ENCODE data around the gene RAB33A. TPM values are rescaled to one million over a fixed set of nuclear protein-coding genes. Genes with fewer than 3 reads are reported as not detected.
A peak's percentile ranks its signal among the peaks of the same experiment; 100 is the strongest.

Gene RAB33A
- total and polyA plus RNA-seq, 9 of the 15 experiments (the other 6 are each of a cell fraction or from before 2014, with no cell fraction given): 0.04 to 0.20 (median 0.06) TPM; not detected in 4

DNA sequence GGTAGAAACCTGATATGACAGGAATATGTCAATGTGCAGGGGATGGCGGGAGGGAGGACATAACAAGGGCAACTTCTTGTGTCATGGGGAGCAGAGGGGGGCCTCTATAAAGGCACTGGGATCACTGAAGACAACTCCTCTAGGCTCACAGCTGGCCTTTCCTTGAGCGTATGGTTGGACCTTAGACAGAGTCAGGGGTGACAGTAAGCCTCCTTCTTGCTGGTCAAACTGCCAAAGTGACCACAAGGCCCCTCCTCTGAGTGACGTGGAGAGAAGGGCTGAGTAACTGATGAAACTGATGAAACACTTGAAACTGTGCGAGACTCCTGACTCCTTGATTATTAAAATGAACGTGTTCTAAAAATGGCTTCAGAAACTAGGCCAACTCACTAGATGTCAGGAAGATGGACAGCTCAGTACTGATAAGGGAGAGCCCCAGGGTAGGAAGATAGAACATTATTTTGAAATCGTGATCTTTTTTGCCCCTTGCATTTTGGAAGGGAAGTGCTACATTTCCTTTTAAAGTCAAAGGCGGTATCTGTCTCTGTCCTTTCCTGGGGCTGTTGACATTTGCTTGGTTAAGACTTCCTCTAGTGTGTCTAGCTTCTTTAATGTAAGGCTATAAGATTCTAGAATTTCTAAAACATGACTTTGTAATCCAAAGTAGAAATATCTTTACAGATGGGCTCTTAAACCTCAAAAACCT lies 1.6 kb downstream of the RAB33A start:
- peak; percentile 100 for FAIRE-seq
- Histone ChIP-seq H3K4me2 (ENCODE audit: insufficient read depth, low read length) (peak overlapping the region; percentile 62), H3K4me1 (replicated peaks in 1 of 2; ENCODE audit: control insufficient read depth in 2 of 2, insufficient read depth in 2 of 2, low read length in 2 of 2) (peaks cover 22 to 29% of the 10 kb centered on the region in 2 experiments), H3K9me3 (replicated peaks; ENCODE audit: control insufficient read depth, insufficient read depth, low read depth, low read length) (no peaks in the 10 kb centered on the region; the same call in 1 of the 2 replicates), H3K9me1 (ENCODE audit: control insufficient read depth, insufficient read depth, low read length) (no peaks in the 10 kb centered on the region), H3K4me3 (no peak overlapping the region), H4K20me1 (replicated peaks; ENCODE audit: control insufficient read depth, insufficient read depth, low read length) (no peaks in the 10 kb centered on the region), H3K9ac (ENCODE audit: insufficient read depth in 1 of 2, low read depth in 2 of 2, low read length in 2 of 2) (peak overlapping the region; percentile 70 to 77; a peak in 3 of 4 replicates), H2AFZ (ENCODE audit: low read depth, low read length) (peak overlapping the region; percentile 86), H3K27ac (ENCODE audit: extremely low read depth, low read depth, low read length) (peak overlapping the region; percentile 95), H3K36me3 (ENCODE audit: control insufficient read depth, insufficient read depth, low read length) (no peaks in the 10 kb centered on the region), H3K79me2 (ENCODE audit: control insufficient read depth, insufficient read depth, low read length) (no peaks in the 10 kb centered on the region), H3K27me3 (ENCODE audit: control insufficient read depth in 2 of 2, insufficient read depth in 2 of 2, low read length in 2 of 2) (no peaks in the 10 kb centered on the region)
- WGBS (ENCODE audit: insufficient coverage, low coverage, missing lambda C conversion rate): 2% methylated on average over 7 of the region's 7 CpGs
- BruUV-seq (replicated peaks): TSS peak; percentile 80
- peak; percentile 96 for ATAC-seq
- ChIA-PET POLR2A (interaction anchor here (0.7 to 2.1 kb wide), 7 partner anchors 9 to 101 kb away, joined by 3 to 10 read pairs (median 3); partner anchors contain the start of gene AIFM1), CTCF (ENCODE audit: low intra/inter-chr PET ratio) (no interaction called here)
- DNase-seq (ENCODE audit: extremely low read depth in 1 of 4, low spot score in 3 of 4): peak; percentile 43 to 89 (median 68)
- in situ Hi-C loops (cut with MboI): no loop called here
- intact Hi-C loops (cut with micrococcal nuclease): loop anchor here (1.0 to 5.0 kb wide), 2 partner anchors 8 to 91 kb away; partner anchors contain the start of gene AIFM1
- no peak for TF ChIP-seq ZFP36 (IDR thresholded peaks at IDR 0.05; ENCODE audit: low read depth, low read length, partially characterized antibody)
- TF ChIP-seq NR3C1 (CRISPR knock-in tag; IDR thresholded peaks at IDR 0.05): no peak
- no peak for TF ChIP-seq SAFB2 (IDR thresholded peaks at IDR 0.05; ENCODE audit: borderline replicate concordance, low read depth, low read length, severe bottlenecking)
- no peak for TF ChIP-seq FOXA1 (IDR thresholded peaks at IDR 0.05; ENCODE audit: borderline replicate concordance)
- no peak for TF ChIP-seq ZNF507 (tag; conservative IDR thresholded peaks at IDR 0.05)
- no peak for TF ChIP-seq ZNF184 (CRISPR knock-in tag; IDR thresholded peaks at IDR 0.05)
- no peak for TF ChIP-seq SP2 (IDR thresholded peaks at IDR 0.05; ENCODE audit: extremely low read depth, low read depth, low read length, poor library complexity, severe bottlenecking)
- no peak for TF ChIP-seq PRMT5 (CRISPR knock-in tag; IDR thresholded peaks at IDR 0.05)
- no peak for TF ChIP-seq NR2F6 (CRISPR knock-in tag; IDR thresholded peaks at IDR 0.05)
- TF ChIP-seq, protein P1, sequence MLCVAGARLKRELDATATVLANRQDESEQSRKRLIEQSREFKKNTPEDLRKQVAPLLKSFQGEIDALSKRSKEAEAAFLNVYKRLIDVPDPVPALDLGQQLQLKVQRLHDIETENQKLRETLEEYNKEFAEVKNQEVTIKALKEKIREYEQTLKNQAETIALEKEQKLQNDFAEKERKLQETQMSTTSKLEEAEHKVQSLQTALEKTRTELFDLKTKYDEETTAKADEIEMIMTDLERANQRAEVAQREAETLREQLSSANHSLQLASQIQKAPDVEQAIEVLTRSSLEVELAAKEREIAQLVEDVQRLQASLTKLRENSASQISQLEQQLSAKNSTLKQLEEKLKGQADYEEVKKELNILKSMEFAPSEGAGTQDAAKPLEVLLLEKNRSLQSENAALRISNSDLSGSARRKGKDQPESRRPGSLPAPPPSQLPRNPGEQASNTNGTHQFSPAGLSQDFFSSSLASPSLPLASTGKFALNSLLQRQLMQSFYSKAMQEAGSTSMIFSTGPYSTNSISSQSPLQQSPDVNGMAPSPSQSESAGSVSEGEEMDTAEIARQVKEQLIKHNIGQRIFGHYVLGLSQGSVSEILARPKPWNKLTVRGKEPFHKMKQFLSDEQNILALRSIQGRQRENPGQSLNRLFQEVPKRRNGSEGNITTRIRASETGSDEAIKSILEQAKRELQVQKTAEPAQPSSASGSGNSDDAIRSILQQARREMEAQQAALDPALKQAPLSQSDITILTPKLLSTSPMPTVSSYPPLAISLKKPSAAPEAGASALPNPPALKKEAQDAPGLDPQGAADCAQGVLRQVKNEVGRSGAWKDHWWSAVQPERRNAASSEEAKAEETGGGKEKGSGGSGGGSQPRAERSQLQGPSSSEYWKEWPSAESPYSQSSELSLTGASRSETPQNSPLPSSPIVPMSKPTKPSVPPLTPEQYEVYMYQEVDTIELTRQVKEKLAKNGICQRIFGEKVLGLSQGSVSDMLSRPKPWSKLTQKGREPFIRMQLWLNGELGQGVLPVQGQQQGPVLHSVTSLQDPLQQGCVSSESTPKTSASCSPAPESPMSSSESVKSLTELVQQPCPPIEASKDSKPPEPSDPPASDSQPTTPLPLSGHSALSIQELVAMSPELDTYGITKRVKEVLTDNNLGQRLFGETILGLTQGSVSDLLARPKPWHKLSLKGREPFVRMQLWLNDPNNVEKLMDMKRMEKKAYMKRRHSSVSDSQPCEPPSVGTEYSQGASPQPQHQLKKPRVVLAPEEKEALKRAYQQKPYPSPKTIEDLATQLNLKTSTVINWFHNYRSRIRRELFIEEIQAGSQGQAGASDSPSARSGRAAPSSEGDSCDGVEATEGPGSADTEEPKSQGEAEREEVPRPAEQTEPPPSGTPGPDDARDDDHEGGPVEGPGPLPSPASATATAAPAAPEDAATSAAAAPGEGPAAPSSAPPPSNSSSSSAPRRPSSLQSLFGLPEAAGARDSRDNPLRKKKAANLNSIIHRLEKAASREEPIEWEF (CRISPR knock-in tag; IDR thresholded peaks at IDR 0.05): no peak
- no peak for TF ChIP-seq SIN3A (IDR thresholded peaks at IDR 0.05; ENCODE audit: borderline replicate concordance in 2 of 2, control insufficient read depth in 1 of 2, low read depth in 2 of 2, low read length in 2 of 2)
- no peak for TF ChIP-seq ZC3H11A (IDR thresholded peaks at IDR 0.05; ENCODE audit: low read depth, low read length)
- no peak for TF ChIP-seq LCOR (CRISPR knock-in tag; IDR thresholded peaks at IDR 0.05)
- TF ChIP-seq FOXK2 (conservative IDR thresholded peaks at IDR 0.05 in 1 of 2, IDR thresholded peaks at IDR 0.05 in 1 of 2; ENCODE audit: low read depth in 2 of 2): peak; percentile 60 to 68
- TF ChIP-seq, protein P2, sequence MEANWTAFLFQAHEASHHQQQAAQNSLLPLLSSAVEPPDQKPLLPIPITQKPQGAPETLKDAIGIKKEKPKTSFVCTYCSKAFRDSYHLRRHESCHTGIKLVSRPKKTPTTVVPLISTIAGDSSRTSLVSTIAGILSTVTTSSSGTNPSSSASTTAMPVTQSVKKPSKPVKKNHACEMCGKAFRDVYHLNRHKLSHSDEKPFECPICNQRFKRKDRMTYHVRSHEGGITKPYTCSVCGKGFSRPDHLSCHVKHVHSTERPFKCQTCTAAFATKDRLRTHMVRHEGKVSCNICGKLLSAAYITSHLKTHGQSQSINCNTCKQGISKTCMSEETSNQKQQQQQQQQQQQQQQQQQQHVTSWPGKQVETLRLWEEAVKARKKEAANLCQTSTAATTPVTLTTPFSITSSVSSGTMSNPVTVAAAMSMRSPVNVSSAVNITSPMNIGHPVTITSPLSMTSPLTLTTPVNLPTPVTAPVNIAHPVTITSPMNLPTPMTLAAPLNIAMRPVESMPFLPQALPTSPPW (CRISPR knock-in tag; IDR thresholded peaks at IDR 0.05): peak; percentile 77
- TF ChIP-seq KLF1 (tag; IDR thresholded peaks at IDR 0.05): no peak

Data from K562 (cell line).